ENCODE results near the gene SLC39A2. TPM values are rescaled to one million over a fixed set of nuclear protein-coding genes. Genes with fewer than 3 reads are reported as not detected.
"Not testable (repeated sequence)": the region's sequence is repeated elsewhere in the genome, so short reads cannot be mapped to it uniquely, and the experiment has no call there.

Gene SLC39A2
- not detected for total RNA-seq (2013)
- polyA plus RNA-seq (not detected), polyA minus RNA-seq (not detected in 2 replicates), total RNA-seq (0 to 0.69 (median 0.07) reads per million in 11 experiments)

- no peaks in the 10 kb centered on the region for H4K20me1 ChIP-seq (ENCODE audit: insufficient read depth, low read length)
- no peaks in the 10 kb centered on the region for H3K27me3 ChIP-seq (ENCODE audit: control insufficient read depth in 2 of 2, insufficient read depth in 2 of 2, low read length in 2 of 2)
- H3K9me3 ChIP-seq (replicated peaks in 1 of 2; ENCODE audit: control insufficient read depth in 1 of 2, insufficient read depth in 1 of 2, low read length in 2 of 2), result no peaks in the 10 kb centered on the region
- no peak within 1 kb of the TSS for H3K4me3 Mint-ChIP-seq
- no peak for DNase-seq
- no peak within 1 kb of the TSS for H3K4me2 ChIP-seq (replicated peaks; ENCODE audit: extremely low read depth, low read length, poor library complexity, severe bottlenecking)
- H3K4me1 ChIP-seq (ENCODE audit: control insufficient read depth in 1 of 2, insufficient read depth in 2 of 2, low read length in 2 of 2), result no peaks in the 10 kb centered on the region
- 78% methylated on average over 1 of the region's 6 CpGs for WGBS (ENCODE audit: insufficient coverage)
- no peak for TF ChIP-seq CTCF (IDR thresholded peaks at IDR 0.05)
- H3K27ac Mint-ChIP-seq, result peak within 1 kb of the TSS in 1 of 7 donors; percentile 24
- intact Hi-C loops (cut with micrococcal nuclease), result no loop called here
- H3K9ac ChIP-seq (ENCODE audit: insufficient read depth, low read length, poor library complexity, severe bottlenecking), result no peak within 1 kb of the TSS
- peaks cover 0 to 3% (median 0%) of the 10 kb centered on the region in 3 donors for H3K27me3 Mint-ChIP-seq (ENCODE audit: low read depth in 3 of 3)
- no peaks in the 10 kb centered on the region for H3K79me2 ChIP-seq (ENCODE audit: insufficient read depth, low read length)
- H3K36me3 ChIP-seq (replicated peaks in 1 of 2; ENCODE audit: control insufficient read depth in 1 of 2, insufficient read depth in 2 of 2, low read length in 2 of 2), result peaks cover 36 to 38% of the 10 kb centered on the region in 2 donors
- no peak within 1 kb of the TSS for H2AFZ ChIP-seq (ENCODE audit: insufficient read depth, low read depth, low read length, poor library complexity, severe bottlenecking)
- no peak within 1 kb of the TSS for H3K27ac ChIP-seq (ENCODE audit: low read depth in 1 of 2, low read length in 2 of 2)
- H3K9me3 Mint-ChIP-seq, result peaks cover 0 to 1% (median 0%) of the 10 kb centered on the region in 7 donors
- no peaks in the 10 kb centered on the region for H3K4me1 Mint-ChIP-seq
- H3K36me3 Mint-ChIP-seq, result peaks cover 36 to 39% of the 10 kb centered on the region in 2 donors
- no peak within 1 kb of the TSS for H3K4me3 ChIP-seq (replicated peaks in 1 of 3; ENCODE audit: low read depth in 2 of 3, low read length in 3 of 3)
Measured at GRCh38 chr14:20998674-20999366, at the start of gene SLC39A2. SLC39A2 (plus strand) TSS chr14:20999293; CDS start chr14:20999447, 154 bp downstream.

GRCh38 chr14:20954736-20955537, 44.2 kb upstream of the SLC39A2 start, which contains the start of gene RNASE2:
RNASE2 (plus strand) TSS chr14:20955487; CDS start chr14:20955772, 285 bp downstream.
- Mint-ChIP-seq H3K4me1 (peaks cover 56% of the 10 kb centered on the region), H3K9me3 (peaks cover 4 to 18% (median 14%) of the 10 kb centered on the region in 7 donors), H3K4me3 (peak within 1 kb of the TSS; percentile 73 to 91), H3K27ac (peak within 1 kb of the TSS; percentile 93 to 97 (median 95))
- peak; percentile 32 to 71 (median 66) for DNase-seq
- Histone ChIP-seq H3K27ac (ENCODE audit: low read depth in 1 of 2, low read length in 2 of 2) (peak within 1 kb of the TSS; percentile 79 to 85), H3K4me3 (replicated peaks in 1 of 3; ENCODE audit: low read depth in 2 of 3, low read length in 3 of 3) (peak within 1 kb of the TSS; percentile 24 to 71 (median 28)), H3K4me1 (ENCODE audit: control insufficient read depth in 1 of 2, insufficient read depth in 2 of 2, low read length in 2 of 2) (peaks cover 46 to 55% of the 10 kb centered on the region in 2 donors), H3K9ac (ENCODE audit: insufficient read depth, low read length, poor library complexity, severe bottlenecking) (peak within 1 kb of the TSS; percentile 48), H3K4me2 (replicated peaks; ENCODE audit: extremely low read depth, low read length, poor library complexity, severe bottlenecking) (peak within 1 kb of the TSS; percentile 82), H3K9me3 (replicated peaks in 1 of 2; ENCODE audit: control insufficient read depth in 1 of 2, insufficient read depth in 1 of 2, low read length in 2 of 2) (peaks cover 11 to 13% of the 10 kb centered on the region in 2 donors), H2AFZ (ENCODE audit: insufficient read depth, low read depth, low read length, poor library complexity, severe bottlenecking) (peak within 1 kb of the TSS; percentile 43)
- H3K36me3 Mint-ChIP-seq; H3K36me3 ChIP-seq (replicated peaks in 1 of 2; ENCODE audit: control insufficient read depth in 1 of 2, insufficient read depth in 2 of 2, low read length in 2 of 2); H3K79me2 ChIP-seq (ENCODE audit: insufficient read depth, low read length); intact Hi-C loops (cut with micrococcal nuclease); H4K20me1 ChIP-seq (ENCODE audit: insufficient read depth, low read length); H3K27me3 Mint-ChIP-seq (ENCODE audit: low read depth in 3 of 3); H3K27me3 ChIP-seq (ENCODE audit: control insufficient read depth in 2 of 2, insufficient read depth in 2 of 2, low read length in 2 of 2): not testable (repeated sequence)
- WGBS (ENCODE audit: insufficient coverage), result 0% methylated on average over 3 of the region's 4 CpGs

- peak overlapping the region; percentile 79 to 85 for H3K27ac ChIP-seq (ENCODE audit: low read depth in 1 of 2, low read length in 2 of 2)
- H3K36me3 ChIP-seq (replicated peaks in 1 of 2; ENCODE audit: control insufficient read depth in 1 of 2, insufficient read depth in 2 of 2, low read length in 2 of 2); H3K79me2 ChIP-seq (ENCODE audit: insufficient read depth, low read length); H3K27me3 Mint-ChIP-seq (ENCODE audit: low read depth in 3 of 3); H4K20me1 ChIP-seq (ENCODE audit: insufficient read depth, low read length); H3K36me3 Mint-ChIP-seq; H3K27me3 ChIP-seq (ENCODE audit: control insufficient read depth in 2 of 2, insufficient read depth in 2 of 2, low read length in 2 of 2); intact Hi-C loops (cut with micrococcal nuclease): not testable (repeated sequence)
- Mint-ChIP-seq H3K4me3 (peak overlapping the region; percentile 73 to 91), H3K27ac (peak overlapping the region; percentile 93 to 97 (median 95)), H3K4me1 (peaks cover 56% of the 10 kb centered on the region), H3K9me3 (peaks cover 4 to 18% (median 14%) of the 10 kb centered on the region in 7 donors)
- peaks cover 45 to 56% of the 10 kb centered on the region in 2 donors for H3K4me1 ChIP-seq (ENCODE audit: control insufficient read depth in 1 of 2, insufficient read depth in 2 of 2, low read length in 2 of 2)
- H2AFZ ChIP-seq (ENCODE audit: insufficient read depth, low read depth, low read length, poor library complexity, severe bottlenecking), result peak overlapping the region; percentile 43
- peak overlapping the region; percentile 48 for H3K9ac ChIP-seq (ENCODE audit: insufficient read depth, low read length, poor library complexity, severe bottlenecking)
- H3K4me2 ChIP-seq (replicated peaks; ENCODE audit: extremely low read depth, low read length, poor library complexity, severe bottlenecking), result peak overlapping the region; percentile 82
- H3K4me3 ChIP-seq (replicated peaks in 1 of 3; ENCODE audit: low read depth in 2 of 3, low read length in 3 of 3), result peak overlapping the region; percentile 24 to 71 (median 28)
- WGBS (ENCODE audit: insufficient coverage), result 0% methylated on average over 5 of the region's 5 CpGs
- H3K9me3 ChIP-seq (replicated peaks in 1 of 2; ENCODE audit: control insufficient read depth in 1 of 2, insufficient read depth in 1 of 2, low read length in 2 of 2), result peaks cover 11 to 13% of the 10 kb centered on the region in 2 donors
- DNase-seq, result peak; percentile 34 to 81 (median 63)
Measured at GRCh38 chr14:20955538-20955873, 43.6 kb upstream of the SLC39A2 start.
